ENCODE results near the gene EXOSC5. TPM values are rescaled to one million over a fixed set of nuclear protein-coding genes. Genes with fewer than 3 reads are reported as not detected.
A peak's percentile ranks its signal among the peaks of the same experiment; 100 is the strongest.

The EXOSC5 gene
- total and polyA plus RNA-seq, 9 of the 15 experiments (the other 6 are each of a cell fraction or from before 2014, with no cell fraction given), result 10.9 to 75.5 (median 37.8) TPM

- TF ChIP-seq ZBTB34 (CRISPR knock-in tag; IDR thresholded peaks at IDR 0.05) (no peak), ZNF121 (CRISPR knock-in tag; conservative IDR thresholded peaks at IDR 0.05) (no peak), RBBP5 (IDR thresholded peaks at IDR 0.05; ENCODE audit: borderline replicate concordance, insufficient read depth, low read length, poor library complexity, severe bottlenecking) (peak; percentile 63), PML (IDR thresholded peaks at IDR 0.05; ENCODE audit: low read length) (0 out of 2 replicates have a peak, but pooled peaks have one; percentile 52), NEUROD1 (IDR thresholded peaks at IDR 0.05; ENCODE audit: borderline replicate concordance, low read depth, low read length, partially characterized antibody) (peak; percentile 25), BRD4 (IDR thresholded peaks at IDR 0.05) (no peak; the same call in 1 of the 2 replicates), ZEB2 (IDR thresholded peaks at IDR 0.05) (no peak), ZNF778 (CRISPR knock-in tag; IDR thresholded peaks at IDR 0.05) (no peak), ARHGAP35 (IDR thresholded peaks at IDR 0.05; ENCODE audit: partially characterized antibody) (no peak), POLR2AphosphoS2 (IDR thresholded peaks at IDR 0.05; ENCODE audit: low read length) (peak; percentile 92), ZNF696 (CRISPR knock-in tag; conservative IDR thresholded peaks at IDR 0.05) (no peak), HNRNPL (IDR thresholded peaks at IDR 0.05; ENCODE audit: low read depth, low read length) (no peak), ZNF398 (CRISPR knock-in tag; IDR thresholded peaks at IDR 0.05) (no peak), POLR2A (conservative IDR thresholded peaks at IDR 0.05) (peak; percentile 93), NFXL1 (CRISPR knock-in tag; IDR thresholded peaks at IDR 0.05) (no peak), ZNF134 (CRISPR knock-in tag; conservative IDR thresholded peaks at IDR 0.05) (no peak), CXXC5 (CRISPR knock-in tag; IDR thresholded peaks at IDR 0.05) (peak; percentile 96), ZNF124 (CRISPR knock-in tag; IDR thresholded peaks at IDR 0.05) (no peak), SMARCE1 (IDR thresholded peaks at IDR 0.05) (no peak), SRSF3 (IDR thresholded peaks at IDR 0.05; ENCODE audit: insufficient read depth, low read length) (no peak), SOX6 (IDR thresholded peaks at IDR 0.05) (no peak)
- TF ChIP-seq, protein P1, sequence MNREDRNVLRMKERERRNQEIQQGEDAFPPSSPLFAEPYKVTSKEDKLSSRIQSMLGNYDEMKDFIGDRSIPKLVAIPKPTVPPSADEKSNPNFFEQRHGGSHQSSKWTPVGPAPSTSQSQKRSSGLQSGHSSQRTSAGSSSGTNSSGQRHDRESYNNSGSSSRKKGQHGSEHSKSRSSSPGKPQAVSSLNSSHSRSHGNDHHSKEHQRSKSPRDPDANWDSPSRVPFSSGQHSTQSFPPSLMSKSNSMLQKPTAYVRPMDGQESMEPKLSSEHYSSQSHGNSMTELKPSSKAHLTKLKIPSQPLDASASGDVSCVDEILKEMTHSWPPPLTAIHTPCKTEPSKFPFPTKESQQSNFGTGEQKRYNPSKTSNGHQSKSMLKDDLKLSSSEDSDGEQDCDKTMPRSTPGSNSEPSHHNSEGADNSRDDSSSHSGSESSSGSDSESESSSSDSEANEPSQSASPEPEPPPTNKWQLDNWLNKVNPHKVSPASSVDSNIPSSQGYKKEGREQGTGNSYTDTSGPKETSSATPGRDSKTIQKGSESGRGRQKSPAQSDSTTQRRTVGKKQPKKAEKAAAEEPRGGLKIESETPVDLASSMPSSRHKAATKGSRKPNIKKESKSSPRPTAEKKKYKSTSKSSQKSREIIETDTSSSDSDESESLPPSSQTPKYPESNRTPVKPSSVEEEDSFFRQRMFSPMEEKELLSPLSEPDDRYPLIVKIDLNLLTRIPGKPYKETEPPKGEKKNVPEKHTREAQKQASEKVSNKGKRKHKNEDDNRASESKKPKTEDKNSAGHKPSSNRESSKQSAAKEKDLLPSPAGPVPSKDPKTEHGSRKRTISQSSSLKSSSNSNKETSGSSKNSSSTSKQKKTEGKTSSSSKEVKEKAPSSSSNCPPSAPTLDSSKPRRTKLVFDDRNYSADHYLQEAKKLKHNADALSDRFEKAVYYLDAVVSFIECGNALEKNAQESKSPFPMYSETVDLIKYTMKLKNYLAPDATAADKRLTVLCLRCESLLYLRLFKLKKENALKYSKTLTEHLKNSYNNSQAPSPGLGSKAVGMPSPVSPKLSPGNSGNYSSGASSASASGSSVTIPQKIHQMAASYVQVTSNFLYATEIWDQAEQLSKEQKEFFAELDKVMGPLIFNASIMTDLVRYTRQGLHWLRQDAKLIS (CRISPR knock-in tag; IDR thresholded peaks at IDR 0.05), result 0 out of 2 replicates have a peak, but pooled peaks have one; percentile 65
- TF ChIP-seq, protein P2, sequence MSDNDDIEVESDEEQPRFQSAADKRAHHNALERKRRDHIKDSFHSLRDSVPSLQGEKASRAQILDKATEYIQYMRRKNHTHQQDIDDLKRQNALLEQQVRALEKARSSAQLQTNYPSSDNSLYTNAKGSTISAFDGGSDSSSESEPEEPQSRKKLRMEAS (CRISPR knock-in tag; IDR thresholded peaks at IDR 0.05), result no peak; the same call in 1 of the 2 replicates
Observed at GRCh38 chr19:41363753-41364523, 33.2 kb downstream of the EXOSC5 start, which contains the start of gene B9D2 (continued).
